KOPT-K1 (cell line): ENCODE results near the gene COL25A1.

ENCODE experiments used
- H3K27ac ChIP-seq: fragments of 200-600 bp; sonication (generic); 2 replicates; pipeline ENCODE4 v1.5.1; 2016; ENCODE audit warnings: antibody characterized with exemption, mild to moderate bottlenecking, low read depth, low read length; ENCODE audit not compliant: poor library complexity, severe bottlenecking
- H3K36me3 ChIP-seq: fragments of 200-600 bp; sonication (generic); 2 replicates; pipeline ENCODE4 v1.5.1; 2017; ENCODE audit warnings: antibody characterized with exemption, mild to moderate bottlenecking, low read length, moderate library complexity; ENCODE audit not compliant: insufficient read depth
- H3K9me3 ChIP-seq: fragments of 200-600 bp; sonication (generic); 2 replicates; pipeline ENCODE4 v1.5.1; 2017; ENCODE audit warnings: antibody characterized with exemption, low read length, mild to moderate bottlenecking; ENCODE audit not compliant: insufficient read depth, poor library complexity, severe bottlenecking

COL25A1 gene

GRCh38 chr4:109301651-109302360 lies 652 bp downstream of the COL25A1 start:
- H3K9me3 ChIP-seq = peaks cover 21% of the 10 kb centered on the region
- H3K27ac ChIP-seq = no peak overlapping the region
- H3K36me3 ChIP-seq = no peaks in the 10 kb centered on the region

- H3K9me3 ChIP-seq = peaks cover 21% of the 10 kb centered on the region
- no peak overlapping the region for H3K27ac ChIP-seq
- H3K36me3 ChIP-seq = no peaks in the 10 kb centered on the region
Observed at GRCh38 chr4:109298279-109299010, 4.0 kb downstream of the COL25A1 start.

DNA sequence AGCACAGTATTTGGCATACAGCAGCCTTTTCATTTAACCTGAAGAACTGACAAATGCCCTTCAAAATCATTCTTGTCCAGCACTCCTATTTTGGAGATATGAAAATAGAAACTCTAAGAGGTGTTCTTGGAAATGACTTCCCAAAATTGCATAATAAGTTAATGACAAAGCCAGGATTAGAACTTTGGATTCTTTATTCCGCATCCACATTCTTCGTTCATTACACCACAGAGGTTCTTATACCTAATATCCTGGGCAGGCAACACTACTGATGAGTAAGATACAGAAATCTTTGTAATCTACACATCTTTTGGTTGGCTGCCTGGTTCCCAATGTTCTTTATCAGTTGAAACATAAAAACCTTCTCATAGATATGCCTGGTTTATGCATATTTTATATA lies 5.9 kb downstream of the COL25A1 start:
- H3K27ac ChIP-seq = no peak overlapping the region
- no peaks in the 10 kb centered on the region for H3K36me3 ChIP-seq
- H3K9me3 ChIP-seq = peaks cover 2% of the 10 kb centered on the region

DNA sequence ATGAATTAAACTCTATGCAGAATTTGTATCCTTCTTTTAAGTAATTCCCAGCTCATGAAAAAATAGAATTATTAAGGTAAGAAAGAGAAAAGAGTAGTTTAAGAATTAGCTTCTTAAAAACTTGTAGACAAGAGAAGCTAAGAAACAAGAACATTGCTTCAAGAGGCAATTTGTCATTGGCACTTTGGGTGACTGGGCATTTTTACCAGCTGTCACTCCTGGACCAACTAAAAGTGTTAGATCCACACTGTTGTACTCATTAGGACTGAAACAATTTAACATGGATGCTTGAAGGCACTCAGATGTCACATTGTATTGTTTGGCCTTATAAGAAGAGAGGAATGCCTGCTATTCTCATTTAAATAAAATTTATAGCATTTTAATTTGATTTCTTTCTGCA lies 7.4 kb downstream of the COL25A1 start:
- Histone ChIP-seq H3K9me3 (no peaks in the 10 kb centered on the region), H3K27ac (no peak overlapping the region), H3K36me3 (no peaks in the 10 kb centered on the region)

- Histone ChIP-seq H3K27ac (no peak overlapping the region), H3K36me3 (no peaks in the 10 kb centered on the region), H3K9me3 (no peaks in the 10 kb centered on the region)
Observed at GRCh38 chr4:109294468-109295020, 7.9 kb downstream of the COL25A1 start.

GRCh38 chr4:109294006-109294405 lies 8.5 kb downstream of the COL25A1 start:
- Histone ChIP-seq H3K36me3 (no peaks in the 10 kb centered on the region), H3K27ac (no peak overlapping the region), H3K9me3 (no peaks in the 10 kb centered on the region)

DNA sequence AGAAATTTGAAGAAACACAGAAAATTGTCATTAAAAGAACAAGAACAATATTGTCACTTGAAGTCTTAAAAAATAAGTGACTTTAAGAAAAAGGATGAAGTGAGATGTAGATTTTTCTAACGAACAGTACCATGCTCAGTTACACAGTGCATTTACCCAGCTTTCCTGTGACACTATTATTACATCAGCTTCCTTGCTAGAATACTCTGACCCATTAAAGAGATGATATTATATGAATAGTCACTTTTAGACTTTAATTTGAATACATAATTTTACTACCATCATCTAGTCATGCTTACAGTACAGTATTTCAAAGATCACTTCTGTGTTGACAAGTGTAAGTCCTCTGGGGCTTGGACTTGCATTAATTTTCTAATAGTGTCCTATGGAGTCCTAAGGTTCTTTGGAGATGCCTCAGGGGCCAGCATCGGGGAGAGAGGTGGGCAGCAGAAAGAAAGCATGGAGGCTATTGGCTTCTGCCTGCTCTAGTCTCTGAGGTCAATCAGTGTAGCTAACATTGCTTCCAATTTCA lies 10.7 kb downstream of the COL25A1 start:
- Histone ChIP-seq H3K27ac (no peak overlapping the region), H3K36me3 (no peaks in the 10 kb centered on the region), H3K9me3 (no peaks in the 10 kb centered on the region)

GRCh38 chr4:109290918-109291317 lies 11.5 kb downstream of the COL25A1 start:
- no peaks in the 10 kb centered on the region for H3K36me3 ChIP-seq
- H3K9me3 ChIP-seq = no peaks in the 10 kb centered on the region
- no peak overlapping the region for H3K27ac ChIP-seq

GRCh38 chr4:109278594-109279031 lies 23.8 kb downstream of the COL25A1 start:
- Histone ChIP-seq H3K27ac (no peak overlapping the region), H3K9me3 (no peaks in the 10 kb centered on the region), H3K36me3 (no peaks in the 10 kb centered on the region)

DNA sequence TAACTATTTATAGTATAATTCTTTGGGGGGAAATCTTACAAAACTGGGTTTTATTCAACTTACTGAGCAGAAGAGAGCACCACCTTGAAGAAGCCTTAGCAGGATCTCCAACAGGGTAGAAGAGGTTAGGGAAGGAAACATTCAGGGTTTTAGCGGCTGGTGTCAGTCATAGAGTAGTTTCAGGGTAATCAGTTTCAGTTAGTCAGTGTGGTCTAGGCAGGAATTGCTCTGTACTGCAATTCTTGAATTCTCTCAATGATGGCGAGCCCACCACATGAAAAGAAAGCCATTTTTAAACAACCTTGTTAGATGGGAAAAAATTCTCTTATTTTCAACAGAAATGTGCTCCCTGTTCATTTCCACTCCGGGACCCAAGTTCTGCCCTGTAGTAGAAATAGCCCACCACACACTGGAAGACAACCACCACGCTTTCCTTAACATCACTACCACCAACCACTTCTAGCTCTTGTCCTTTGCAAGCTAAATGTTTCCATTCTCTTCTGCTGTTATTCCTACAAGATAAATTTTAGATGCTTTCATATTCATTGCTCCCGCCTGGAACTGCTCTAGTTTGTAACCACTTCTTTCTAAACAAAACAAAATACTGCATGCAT lies 25.9 kb downstream of the COL25A1 start:
- H3K36me3 ChIP-seq = no peaks in the 10 kb centered on the region
- H3K9me3 ChIP-seq = no peaks in the 10 kb centered on the region
- H3K27ac ChIP-seq = no peak overlapping the region

- Histone ChIP-seq H3K27ac (no peak overlapping the region), H3K9me3 (no peaks in the 10 kb centered on the region), H3K36me3 (no peaks in the 10 kb centered on the region)
Observed at GRCh38 chr4:109275066-109275745, 27.3 kb downstream of the COL25A1 start.

DNA sequence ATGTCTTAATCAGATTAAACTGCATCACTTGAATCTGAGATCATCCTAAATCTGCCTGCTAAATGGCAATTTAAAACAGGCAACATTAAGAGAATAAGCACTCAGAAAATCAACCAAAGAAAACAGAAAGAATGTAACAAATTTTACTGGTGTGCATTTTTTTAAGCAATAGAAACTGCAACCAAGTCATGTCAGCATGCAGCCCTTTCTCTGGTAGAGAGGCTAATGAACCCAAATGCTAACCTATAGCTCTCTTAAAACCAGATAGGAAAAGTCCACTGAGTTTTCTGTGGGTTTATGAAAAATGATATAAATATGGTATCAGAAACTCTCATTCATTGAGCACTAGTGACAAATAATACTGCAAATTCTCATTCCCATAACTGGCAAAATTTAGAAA lies 35.6 kb downstream of the COL25A1 start:
- no peak overlapping the region for H3K27ac ChIP-seq
- H3K36me3 ChIP-seq = no peaks in the 10 kb centered on the region
- no peaks in the 10 kb centered on the region for H3K9me3 ChIP-seq

DNA sequence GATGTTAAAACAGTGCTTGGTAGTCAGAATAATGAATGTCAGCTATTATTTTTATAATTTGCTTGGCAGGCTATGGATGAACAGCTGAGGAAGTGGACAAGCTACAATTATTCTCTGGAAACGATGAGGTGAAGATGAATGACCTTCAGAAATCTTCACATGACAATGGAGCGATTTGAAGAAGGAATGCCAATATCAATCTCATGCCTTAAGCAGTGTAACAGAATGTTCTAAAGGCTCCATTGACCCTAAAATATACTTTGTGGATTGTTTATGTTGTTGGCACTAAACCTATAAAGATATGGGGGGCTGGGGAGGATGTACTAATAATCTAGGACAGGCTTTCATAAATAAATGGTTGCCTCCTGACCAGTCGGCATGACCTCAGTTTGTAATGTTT lies 36.2 kb downstream of the COL25A1 start:
- H3K36me3 ChIP-seq = no peaks in the 10 kb centered on the region
- no peak overlapping the region for H3K27ac ChIP-seq
- no peaks in the 10 kb centered on the region for H3K9me3 ChIP-seq

- Histone ChIP-seq H3K9me3 (no peaks in the 10 kb centered on the region), H3K36me3 (no peaks in the 10 kb centered on the region), H3K27ac (no peak overlapping the region)
Observed at GRCh38 chr4:109263721-109264120, 38.7 kb downstream of the COL25A1 start.

GRCh38 chr4:109256818-109257217 lies 45.6 kb downstream of the COL25A1 start:
- H3K9me3 ChIP-seq = no peaks in the 10 kb centered on the region
- no peaks in the 10 kb centered on the region for H3K36me3 ChIP-seq
- H3K27ac ChIP-seq = no peak overlapping the region
